Subcutaneous adipose tissue (tissue), 4 donors: ENCODE data around the gene PSAP. TPM values are rescaled to one million over a fixed set of nuclear protein-coding genes. Genes with fewer than 3 reads are reported as not detected.

Source experiments
- CTCF ChIP-seq: fragments of 450-650 bp; IDR thresholded peaks from one replicate; pipeline ENCODE4 v1.5.1; 2016; ENCODE audit warnings: low read depth, mild to moderate bottlenecking, control low read depth, antibody characterized with exemption, moderate library complexity
- total RNA-seq, 4 donors: library from RNA; depleted of rRNA; stranded (reverse); fragments of >200 nt; gene quantifications; one replicate each; pipeline ENCODE4 v1.1.0, GENCODE V29; 2016

The PSAP gene
- total RNA-seq, 4 donors from 2014 or later: 851 to 2,903 (median 1,278) TPM

DNA sequence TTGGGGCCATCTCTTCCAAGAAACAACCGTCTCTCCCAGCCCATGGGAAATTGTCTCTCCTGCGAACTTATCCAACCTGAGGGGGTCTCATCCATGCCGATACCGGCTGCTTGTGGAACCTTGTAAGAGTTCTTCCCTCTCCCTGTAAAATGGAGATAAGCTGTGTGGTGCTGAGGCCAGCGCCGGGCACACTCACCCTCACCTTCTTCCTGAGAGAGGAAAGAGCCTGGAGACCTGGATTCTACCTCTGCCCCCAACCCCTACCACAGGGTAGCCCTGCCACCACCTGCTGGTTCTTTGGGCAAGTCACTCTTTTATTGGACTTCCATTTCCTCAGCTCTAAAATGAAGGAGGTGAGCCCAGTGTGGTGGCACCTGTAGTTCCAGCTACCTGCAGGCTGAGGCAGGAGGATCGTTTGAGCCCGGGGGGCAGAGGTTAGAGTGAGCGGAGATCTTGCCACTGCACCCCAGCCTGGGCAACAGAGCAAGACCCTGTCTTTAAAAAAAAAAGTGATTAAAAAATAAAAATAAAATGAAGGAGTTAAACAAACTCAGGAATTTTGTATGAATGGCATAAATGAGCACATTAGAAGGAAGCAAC lies 38.4 kb upstream of the PSAP start:
- TF ChIP-seq CTCF: no peak

DNA sequence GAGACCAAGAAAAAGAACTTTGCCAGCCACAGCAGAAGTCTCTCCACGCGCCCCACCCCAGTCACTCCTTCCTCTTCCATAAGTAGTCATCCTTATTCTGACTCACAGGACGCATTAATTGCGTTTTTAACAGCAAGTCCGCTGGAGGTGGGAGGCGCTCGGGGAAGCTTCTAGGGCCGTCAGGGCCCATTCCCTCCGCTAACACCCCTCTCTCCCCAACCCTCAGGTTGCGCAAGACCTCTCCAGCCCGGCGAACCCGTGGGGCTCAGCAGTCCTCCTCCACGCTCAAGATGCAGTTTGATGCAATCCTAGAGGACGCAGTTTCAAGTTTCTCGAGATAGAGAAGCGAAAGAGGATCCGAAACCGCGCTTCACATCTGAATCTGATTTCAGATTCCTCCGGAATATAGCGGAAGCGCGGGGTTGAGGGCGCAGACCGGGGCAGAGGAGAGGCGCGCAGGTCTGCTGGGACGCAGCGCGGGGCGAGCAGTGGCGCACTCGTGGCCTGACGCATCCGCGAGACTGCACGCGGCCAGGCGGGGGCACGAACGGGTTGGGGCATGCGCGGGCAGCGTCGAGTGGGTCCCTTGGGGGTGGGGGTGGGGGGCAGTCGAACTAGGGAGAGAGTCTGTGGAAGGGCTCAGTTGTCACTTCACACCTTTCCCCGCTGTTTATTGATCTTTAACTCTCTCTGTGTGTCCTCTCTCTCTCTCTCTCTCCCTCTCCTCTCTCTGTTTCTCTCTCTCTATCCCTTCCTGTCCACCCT lies 37.8 kb upstream of the PSAP start:
- TF ChIP-seq CTCF: no peak

GRCh38 chr10:71888248-71888622 lies 37.2 kb upstream of the PSAP start:
- no peak for TF ChIP-seq CTCF

GRCh38 chr10:71887743-71888142 lies 36.7 kb upstream of the PSAP start:
- TF ChIP-seq CTCF: no peak

DNA sequence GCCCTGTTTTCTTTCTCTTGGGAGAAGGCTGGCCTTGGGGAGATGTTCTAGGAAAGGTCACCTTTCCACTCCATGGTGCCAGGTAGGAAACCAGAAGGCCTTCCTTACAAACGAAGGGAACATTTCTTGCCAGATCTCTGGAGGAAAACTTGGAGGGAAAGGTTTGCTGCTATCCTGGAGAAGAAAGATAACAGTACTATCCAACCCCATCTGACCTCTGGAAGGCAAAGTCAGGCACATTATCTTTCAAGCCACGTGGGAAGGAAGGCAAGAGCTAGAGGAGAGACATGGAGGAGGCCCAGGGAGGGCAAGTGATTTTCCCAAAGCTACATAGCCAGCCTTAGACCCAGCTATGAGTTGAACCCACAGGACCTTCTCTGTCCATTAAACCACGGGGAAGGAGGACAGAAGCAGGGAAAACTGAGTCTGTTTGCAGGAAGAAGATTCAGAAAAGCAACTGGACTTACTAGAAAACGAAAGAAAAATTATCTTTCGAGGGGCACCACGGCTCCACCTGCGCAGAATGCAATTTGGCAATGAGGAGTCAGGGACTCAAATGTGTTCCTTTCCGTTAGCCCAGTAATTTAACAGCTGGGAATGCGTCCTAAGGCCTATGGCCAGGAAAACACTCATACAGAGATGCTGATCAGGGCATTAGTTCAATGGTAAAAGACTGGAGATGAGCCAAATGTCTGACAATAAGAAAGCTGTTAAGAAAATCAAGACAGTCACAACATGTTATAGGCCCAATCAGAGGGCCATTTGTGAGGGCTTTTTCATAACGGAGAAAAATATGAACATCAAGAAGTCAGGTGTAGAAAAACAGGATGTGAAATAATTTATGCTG lies 32.0 kb upstream of the PSAP start:
- no peak for TF ChIP-seq CTCF

- no peak for TF ChIP-seq CTCF
Measured at GRCh38 chr10:71881647-71882355, 30.8 kb upstream of the PSAP start.
